Upper lobe of left lung (tissue), 4 donors: ENCODE data around the gene CRYGD.

Experiments
- CTCF ChIP-seq, 6 experiments: fragments of 450-650 bp in 4 of 6; fragments of 200-600 bp in 2 of 6; sonication (generic) in 2 of 6; IDR thresholded peaks; one replicate each; pipeline ENCODE4 v1.5.1; 2016 to 2019; ENCODE audit warnings: antibody characterized with exemption in 6 of 6
- POLR2A ChIP-seq, 4 donors: fragments of 450-650 bp; IDR thresholded peaks; one replicate each; pipeline ENCODE4 v1.5.1; 2016 to 2017; ENCODE audit warnings: antibody characterized with exemption in 4 of 4, mild to moderate bottlenecking in 2 of 4
- POLR2AphosphoS5 ChIP-seq, 2 donors: sonication (generic); formaldehyde crosslinking; IDR thresholded peaks; one replicate each; pipeline ENCODE4 v1.5.1; 2017; ENCODE audit warnings: antibody characterized with exemption in 2 of 2

- no peak for TF ChIP-seq POLR2A (IDR thresholded peaks at IDR 0.05)
- no peak for TF ChIP-seq CTCF (IDR thresholded peaks at IDR 0.05)
- no peak for TF ChIP-seq POLR2AphosphoS5 (IDR thresholded peaks at IDR 0.05)
Measured at GRCh38 chr2:208093128-208093527, 31.2 kb downstream of the CRYGD start.
